CD4-positive, alpha-beta T cell treated with Interleukin-15 for 1 hour (primary cell): ENCODE data around the gene TMUB1.

ENCODE experiments used
- DNase-seq: peaks from one replicate; pipeline ENCODE4 v3.0.0-alpha.2; 2020

Gene TMUB1

DNA sequence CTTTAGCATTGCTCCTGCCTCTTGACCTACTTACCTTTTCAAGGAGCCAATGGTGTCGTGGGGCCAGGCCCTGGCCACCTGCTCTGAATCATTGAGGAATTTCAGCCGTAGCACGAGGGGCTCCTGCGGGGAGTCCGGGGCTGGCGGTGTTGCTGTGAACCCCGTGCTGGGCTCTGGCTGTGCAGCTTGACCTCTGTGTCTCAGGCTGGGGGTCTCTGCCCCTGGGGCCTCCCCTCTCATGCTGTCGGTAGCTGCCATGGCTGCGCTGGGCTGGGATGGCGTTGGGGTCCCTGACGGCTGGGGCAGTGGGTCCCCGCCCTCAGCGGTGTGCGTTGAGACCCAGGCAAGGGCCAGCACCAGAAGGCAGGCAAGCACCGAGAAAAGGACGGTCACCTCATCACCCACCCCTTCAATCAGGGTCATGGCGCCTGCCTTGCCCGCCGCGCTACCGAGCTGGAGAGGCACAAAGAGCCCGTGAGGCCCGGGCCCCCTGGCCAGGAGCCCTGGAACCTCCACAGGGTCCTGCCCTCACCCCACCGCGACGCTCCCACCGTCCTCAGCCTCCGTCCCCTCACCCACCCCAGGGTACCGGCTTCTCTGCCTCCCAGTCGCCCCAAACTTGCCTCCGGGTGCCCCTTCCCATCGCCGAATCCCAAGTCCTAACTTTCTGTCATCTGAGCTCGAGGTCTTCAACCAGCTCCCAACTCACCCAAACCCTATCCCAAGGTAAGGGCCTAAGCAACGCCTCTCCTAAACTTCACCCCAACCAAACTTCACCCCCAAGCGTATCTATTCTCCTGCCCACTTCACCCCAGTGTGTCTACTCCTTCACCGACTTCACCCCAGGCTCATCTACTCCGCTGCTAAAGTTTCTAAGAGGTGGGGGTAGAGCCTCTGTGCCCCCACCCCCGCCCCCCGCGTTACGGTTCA is 887 bp downstream of the TMUB1 start:
- no peak for DNase-seq

DNA sequence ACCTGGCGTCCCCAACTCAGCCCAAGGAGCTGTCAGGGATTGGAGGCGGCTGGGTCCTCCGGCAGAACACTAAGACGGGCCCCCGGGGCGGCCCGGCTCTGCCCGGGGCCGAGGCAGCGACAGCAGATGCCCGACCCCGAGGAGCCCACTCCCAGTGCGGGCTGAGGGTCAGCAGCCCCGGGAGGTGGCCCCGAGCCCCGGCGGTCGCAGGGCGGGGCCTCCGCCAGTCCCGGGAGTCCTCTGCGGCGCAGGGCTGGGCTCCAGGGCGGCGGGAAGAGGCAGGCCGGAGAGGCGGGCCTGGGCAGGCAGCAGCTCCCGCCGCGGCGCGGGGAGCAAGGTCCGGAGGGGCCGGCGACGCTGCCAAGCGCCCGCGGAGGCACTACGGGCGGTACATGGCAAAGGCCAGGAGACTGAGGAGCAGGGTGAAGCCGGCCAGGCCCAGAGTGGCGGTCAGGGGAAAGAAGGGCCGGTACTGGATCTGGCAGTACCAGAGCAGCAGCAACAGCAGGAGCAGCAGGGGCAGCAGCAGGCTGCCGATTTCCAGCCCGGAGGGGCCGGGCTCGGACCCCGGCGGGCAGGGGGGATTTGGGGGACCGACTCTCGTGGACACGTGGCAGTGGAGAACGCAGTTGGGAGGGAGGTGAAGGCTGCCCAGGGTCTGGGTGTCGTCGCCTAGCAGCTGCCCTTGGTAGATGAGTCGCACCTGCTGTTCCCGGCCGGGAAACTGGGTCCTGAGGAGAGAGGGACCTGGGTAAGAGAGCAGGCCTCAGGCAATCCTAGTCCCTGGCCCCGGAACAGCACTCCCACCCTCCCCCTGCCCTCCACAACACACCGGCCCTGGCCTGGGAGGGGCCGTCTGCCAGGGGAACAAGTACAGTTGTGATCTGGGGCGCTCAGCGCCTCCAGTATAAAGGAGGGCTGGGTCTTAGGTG is 1.9 kb downstream of the TMUB1 start:
- DNase-seq, result no peak

DNA sequence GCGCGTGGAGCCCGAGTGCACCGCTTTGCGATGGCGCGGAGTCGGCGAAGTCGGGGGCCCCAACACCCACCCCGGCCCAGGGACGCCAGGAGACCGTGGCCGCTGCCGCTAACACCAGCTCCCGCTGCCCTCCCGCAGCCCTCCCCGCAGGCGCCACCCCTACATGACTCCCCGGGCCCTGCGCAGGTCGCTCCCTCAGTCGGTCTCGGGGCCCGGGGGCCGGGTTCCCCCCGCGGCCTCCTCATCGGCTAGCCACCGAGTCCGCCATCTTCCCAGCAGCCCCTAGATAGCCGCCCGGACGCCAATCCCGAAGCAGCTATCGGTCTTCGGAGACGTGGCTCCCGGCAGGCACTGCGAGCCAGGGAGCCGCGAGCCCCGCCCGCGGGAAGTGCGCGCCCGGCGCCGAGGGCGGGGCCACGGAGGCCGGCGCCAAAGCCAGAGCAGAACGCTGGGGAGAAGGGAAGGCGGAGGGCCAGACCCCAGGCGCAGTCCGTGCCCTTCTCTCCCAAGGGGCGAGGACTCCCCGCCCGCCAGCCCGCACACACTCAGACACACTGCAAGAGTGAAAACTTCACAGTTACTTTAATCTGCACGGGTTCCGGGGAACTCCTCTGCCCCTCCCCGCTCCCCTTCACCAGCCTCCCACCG is 2.6 kb downstream of the TMUB1 start, which contains the start of gene FASTK:
FASTK (minus strand) TSS at position 288 of the 648 bp plus-strand sequence; CDS start at position 245, 43 bp downstream.
- peak; percentile 90 for DNase-seq

DNA sequence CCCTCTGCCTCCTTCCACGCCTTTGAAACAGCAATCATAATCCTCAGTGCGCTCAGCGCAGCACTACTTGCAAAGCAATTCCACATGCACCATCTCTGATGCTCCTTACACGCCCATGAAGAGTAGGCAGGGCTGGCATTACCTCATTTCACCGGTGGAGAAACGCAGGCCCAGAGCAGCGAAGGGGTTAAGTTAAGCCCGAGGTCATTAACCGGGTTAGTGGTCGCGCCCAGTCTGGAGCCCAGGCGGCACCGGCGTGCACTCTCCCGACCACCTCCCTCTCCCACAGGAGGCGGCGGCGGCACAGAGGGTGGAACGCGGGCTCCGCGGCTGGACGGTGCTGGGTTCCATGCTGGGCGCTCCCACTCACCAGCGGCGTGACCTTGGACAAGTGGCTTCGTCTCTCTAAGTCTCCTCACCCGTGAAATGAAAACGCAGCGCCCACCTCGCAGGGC is 3.2 kb downstream of the TMUB1 start:
- DNase-seq, result no peak

DNA sequence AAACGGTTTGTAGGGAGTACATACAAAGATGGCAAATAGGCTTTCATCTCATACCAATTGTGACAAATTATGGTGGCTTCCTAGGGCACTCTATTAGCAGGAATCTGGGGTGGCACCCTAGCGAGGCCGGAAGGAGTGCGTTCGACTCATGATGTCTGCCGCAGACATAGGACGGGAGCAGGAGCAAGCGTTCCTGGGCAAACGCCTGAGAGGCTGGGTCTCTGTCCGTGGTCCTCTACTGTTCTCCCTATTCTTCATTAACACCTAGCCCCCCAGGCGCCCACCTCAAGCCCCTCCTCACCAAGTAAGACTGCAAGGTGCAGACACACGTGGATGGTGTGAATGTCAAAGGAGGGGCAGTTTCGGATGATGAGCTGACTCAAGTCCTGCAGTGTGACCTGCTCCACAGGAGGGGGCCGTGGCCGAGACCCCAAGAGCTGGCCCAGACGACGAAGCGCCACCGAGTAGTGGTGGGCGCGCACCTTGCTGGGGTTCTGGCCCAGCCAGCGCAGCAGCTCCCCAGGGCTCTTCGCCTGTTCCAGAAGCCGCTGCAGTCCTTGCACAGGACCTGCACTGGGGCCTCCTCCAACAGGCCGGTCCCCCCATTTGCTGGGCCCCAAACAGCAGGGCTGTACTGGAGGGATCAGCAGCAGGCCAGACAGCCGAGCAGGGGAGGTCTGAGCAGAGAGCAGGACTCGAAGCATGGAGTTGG is 3.9 kb downstream of the TMUB1 start:
- DNase-seq, result no peak

DNA sequence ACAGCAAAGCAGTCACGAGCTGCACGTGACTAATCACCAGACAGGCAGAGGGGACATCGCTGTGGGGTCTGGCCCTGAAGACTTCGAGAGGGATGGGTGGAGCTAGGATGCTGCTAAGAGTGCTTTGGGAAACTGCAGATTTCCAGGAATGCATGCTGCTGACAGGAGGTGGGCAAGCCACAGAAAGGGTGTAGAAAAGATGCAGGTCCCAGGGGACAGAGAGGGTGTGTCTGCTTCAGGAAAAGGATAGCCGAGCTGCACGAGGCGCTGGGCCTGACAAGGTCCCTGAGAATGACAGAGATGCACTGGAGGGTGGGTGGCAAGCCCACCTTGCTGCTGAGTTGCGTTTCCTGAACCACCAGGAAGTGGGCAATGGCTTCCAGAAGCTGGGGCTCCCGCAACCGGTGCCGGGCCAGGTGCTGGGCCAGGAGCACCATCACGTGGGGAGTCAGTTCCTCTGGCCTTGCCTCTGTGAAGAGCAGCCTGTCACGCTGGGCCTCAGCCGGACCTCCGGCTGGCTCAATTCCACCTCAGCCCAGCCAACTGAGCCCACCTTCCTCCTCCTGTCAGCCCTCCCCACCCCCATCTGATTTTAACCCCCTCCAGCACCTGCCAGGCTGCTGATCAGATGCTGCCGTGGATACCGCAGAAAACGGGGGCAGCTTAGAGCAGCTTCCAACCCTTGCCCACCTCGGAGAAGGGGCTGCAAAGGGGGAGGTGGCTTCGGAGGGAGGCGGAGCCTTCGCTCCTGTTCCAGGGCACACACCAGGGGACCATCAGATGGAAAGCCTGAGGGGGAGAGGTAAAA is 4.9 kb downstream of the TMUB1 start:
- no peak for DNase-seq

DNA sequence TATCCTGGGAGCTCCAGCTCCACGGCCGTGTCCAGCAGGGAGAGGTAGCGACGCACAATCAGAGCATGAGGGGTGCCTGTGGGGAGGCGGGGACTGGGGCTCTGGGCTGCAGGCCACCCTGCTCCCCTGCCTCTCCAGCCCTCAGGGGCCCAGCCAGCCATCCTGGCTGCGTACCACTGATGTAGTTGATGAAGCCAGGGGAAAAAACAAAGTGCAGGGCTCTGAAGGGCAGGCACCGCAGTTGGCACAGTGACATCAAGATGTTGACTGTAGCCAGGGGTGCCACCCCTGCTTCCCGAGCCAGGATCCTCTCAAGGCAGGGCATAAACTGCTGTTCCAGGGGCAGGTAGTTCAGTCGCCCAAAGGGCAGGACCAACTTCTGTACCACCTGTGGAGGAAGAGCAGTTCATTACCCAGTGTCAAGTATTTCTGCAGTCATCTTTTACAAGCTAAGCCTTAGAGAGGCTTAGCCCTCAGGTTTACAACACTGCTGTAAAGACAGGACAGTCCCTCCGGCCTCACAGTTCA is 5.5 kb downstream of the TMUB1 start:
- no peak for DNase-seq

DNA sequence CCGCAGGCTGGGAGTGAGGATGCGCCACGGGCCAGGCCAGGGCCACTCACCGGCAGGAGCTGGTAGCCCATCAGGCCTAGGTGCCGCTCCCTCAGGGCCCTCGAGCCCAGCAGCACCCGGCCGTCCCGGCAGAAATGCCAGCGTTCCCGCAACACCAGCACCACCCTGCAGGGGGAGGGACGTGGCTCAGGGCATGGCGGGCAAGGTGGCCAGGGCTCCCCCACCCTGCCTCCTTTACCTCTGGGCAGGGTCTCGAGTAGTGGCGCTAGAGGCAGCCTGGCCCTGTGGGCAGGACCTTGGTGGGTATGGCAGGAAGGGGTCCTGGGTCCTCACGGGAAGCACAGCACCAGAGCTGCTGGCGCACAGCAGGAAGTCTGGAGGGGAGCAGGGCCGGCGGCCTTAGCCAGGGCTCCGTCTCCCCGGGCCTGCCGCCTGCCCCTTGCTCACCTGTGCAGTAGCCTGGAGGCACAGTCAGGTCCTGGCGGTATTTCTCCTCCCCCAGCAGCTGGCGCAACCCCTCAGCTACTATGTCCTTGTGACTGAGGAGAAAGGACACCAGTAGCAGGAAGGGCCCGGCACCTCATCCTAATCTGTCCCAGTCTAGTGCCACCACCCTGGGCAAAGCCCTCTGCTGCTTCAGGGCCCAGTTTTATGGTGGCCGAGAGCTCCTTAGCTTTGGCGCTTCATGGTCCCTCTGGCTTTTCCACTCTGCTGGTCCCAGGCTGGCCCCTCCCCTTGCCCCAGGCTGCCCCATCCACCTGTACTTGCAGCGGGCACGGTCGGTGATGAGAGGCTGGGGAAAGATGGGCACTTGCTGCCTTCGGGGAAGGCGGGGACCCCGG is 6.2 kb downstream of the TMUB1 start:
- DNase-seq, result no peak

DNA sequence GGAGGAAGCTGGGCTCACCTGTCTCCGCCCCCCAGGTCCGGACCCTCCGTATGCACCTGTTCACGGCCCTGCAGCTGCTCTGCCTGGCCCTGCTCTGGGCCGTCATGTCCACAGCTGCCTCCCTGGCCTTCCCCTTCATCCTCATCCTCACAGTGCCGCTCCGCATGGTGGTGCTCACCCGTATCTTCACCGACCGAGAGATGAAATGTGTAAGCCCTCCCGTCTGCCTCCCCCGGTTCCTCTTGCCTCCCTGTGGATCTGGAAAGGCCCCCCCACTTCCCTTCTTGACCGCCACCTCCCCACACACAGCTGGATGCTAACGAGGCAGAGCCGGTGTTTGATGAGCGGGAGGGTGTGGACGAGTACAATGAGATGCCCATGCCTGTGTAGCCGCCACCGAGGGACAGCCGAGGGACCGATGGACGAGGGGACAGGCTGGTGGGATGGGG is 7.3 kb downstream of the TMUB1 start:
- no peak for DNase-seq

DNA sequence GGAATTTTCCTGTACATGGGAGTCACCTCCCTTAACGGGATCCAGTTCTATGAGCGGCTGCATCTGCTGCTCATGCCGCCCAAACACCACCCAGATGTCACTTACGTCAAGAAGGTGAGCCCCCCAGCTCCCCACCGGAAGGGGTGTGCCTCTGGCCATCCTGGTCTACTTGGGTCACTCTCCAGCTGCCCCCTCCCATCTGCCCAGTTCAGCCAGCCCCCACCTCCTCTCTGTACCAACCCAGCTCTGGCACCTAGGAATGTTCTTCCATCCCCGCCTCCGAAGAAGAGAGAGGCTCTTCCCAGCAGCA is 7.7 kb downstream of the TMUB1 start:
- DNase-seq, result no peak

DNA sequence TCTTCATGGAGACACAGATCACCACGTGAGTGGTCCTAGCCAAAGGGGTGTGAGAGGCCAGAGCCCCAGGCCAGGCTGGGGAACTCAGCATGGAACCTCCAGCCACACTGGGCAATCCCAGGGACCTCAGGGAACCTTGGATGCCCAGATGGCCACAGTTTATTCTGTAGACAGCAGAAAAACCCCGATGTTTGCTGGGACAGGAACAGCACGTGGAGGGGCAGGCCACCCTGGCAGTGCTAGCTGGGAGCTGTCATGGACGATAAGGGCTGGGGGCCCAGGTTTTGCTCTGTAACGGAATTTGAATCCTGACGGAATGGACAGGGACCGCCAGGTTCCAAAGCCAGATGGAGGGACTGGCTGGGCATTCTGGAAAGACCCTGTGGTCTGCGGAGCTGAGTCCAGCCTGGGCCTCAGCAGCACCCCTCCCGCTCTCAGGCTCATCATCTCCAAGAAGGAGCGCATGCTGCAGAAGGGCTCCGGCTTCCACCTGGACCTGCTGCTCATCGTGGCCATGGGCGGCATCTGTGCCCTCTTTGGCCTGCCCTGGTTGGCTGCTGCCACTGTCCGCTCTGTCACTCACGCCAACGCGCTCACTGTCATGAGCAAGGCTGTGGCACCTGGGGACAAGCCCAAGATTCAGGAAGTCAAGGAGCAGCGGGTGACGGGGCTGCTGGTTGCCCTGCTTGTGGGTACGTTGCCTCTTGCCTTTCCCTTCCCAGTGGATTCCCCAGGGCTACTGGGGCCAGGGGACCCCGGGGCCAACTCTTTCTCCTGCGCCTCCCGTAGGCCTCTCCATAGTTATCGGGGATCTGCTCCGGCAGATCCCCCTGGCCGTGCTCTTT is 8.3 kb downstream of the TMUB1 start:
- DNase-seq, result no peak

DNA sequence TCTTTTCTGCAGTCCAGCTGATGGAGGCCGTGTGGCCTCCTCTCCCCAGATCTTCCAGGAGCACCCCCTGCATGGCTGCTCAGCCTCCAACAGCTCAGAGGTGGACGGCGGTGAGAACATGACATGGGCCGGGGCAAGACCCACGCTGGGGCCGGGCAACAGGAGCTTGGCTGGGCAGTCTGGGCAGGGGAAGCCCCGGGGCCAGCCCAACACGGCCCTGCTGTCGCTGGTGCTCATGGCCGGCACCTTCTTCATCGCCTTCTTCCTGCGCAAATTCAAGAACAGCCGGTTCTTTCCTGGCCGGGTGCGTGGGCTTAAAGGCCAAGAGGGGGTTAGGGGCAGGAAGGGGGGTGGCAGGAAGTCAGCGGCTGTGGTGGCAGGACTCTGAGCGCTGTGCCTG is 9.3 kb downstream of the TMUB1 start:
- DNase-seq, result no peak

DNA sequence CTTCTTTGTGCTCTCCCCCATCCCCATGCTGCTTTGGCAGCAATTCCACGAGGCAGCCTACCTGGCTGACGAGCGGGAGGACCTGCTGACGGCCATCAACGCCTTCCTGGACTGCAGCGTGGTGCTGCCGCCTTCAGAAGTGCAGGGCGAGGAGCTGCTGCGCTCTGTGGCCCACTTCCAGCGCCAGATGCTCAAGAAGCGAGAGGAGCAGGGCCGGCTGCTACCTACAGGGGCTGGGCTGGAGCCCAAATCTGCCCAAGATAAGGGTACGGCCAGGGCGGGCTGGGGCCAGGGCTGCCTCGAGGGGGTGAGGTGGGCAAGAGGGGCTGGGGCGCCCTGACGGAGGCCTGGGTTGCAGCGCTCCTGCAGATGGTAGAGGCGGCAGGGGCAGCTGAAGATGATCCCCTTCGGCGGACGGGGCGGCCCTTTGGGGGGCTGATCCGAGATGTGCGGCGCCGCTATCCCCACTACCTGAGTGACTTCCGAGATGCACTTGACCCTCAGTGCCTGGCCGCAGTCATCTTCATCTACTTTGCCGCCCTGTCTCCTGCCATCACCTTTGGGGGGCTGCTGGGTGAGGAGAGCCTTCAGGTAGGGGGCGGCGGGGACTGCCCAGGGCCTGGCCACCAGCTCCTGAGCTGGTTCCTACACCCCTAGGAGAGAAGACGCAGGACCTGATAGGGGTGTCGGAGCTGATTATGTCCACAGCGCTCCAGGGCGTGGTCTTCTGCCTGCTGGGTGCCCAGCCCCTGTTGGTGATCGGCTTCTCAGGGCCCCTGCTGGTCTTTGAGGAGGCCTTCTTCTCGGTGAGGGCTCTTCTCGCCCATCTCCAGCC is 12.0 kb downstream of the TMUB1 start:
- no peak for DNase-seq

DNA sequence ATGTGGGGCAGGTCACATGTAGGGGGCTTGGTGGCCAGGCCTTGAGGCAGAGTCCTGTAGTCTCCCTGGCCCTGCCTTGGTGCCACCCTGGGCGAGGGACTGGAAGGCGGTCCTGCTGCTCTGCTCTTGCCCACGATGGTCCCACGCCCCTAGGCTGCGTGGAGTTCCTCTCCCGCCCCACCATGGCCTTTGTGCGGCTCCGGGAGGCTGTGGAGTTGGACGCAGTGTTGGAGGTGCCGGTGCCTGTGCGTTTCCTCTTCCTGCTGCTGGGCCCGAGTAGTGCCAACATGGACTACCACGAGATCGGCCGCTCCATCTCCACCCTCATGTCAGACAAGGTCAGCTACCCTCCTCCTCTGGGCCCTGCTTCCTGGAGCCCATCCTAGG is 12.7 kb downstream of the TMUB1 start:
- no peak for DNase-seq

DNA sequence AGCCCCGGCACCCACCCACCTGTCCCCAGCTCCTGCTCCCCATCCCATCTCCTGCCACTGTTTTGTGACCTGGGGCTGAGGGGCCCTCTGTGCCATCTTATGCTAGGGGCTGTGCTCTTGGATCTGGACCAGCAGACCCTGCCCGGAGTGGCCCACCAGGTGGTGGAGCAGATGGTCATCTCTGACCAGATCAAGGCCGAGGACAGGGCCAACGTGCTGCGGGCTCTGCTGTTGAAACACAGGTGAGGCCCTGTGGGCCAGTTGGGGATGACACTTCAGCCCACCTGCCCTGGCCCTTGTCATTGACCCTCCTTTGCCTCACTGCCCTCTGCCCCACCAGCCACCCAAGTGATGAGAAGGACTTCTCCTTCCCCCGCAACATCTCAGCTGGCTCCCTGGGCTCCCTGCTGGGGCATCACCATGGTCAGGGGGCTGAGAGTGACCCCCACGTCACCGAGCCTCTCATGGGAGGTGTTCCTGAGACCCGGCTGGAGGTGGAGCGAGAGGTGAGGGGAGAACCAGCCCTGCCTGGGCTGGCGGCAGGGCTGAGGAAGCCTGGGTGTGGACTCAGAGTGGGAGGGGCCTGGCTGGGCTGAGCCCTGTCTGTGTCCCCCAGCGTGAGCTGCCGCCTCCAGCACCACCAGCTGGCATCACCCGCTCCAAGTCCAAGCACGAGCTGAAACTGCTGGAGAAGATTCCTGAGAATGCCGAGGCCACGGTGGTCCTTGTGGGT is 13.3 kb downstream of the TMUB1 start:
- no peak for DNase-seq

DNA sequence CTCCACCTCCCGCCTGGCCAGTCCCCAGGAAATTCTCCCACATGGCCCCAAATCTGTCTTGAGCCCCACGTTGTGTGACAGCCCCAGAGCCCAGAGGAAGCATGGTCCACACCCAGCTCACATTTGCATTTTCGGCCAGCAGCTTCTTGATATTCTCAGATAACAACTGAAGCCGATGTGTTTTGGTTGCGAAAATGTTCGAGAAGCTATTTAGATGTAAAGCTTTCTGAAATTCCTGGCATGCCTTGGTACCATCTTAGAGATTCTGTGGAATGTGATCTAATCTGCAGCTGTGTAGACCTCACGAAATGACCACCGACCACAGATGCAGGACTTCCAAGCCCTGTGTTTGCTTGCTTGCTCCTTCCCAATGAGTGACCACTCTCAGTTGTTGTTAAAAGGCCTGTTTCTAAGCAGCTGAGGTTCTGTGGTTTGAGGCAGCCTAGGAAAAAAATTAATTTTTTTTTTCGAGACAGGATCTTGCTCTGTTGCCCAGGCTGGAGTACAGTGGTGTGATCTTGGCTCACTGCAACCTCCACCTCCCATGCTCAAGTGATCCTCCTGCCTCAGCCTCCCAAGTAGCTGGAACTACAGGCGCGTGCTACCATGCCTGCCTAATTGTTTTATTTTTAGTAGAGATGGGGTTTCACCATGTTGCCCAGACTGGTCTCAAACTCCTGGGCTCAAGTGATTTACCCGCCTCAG is 15.1 kb downstream of the TMUB1 start:
- no peak for DNase-seq
